Stimulated activated CD8-positive, alpha-beta memory T cell treated with anti-CD3 and anti-CD28 coated beads, Interleukin-4, amount 100 ng/mL, for 48 hours (primary cell): ENCODE data around the gene MEF2C.

Source experiments
- DNase-seq: peaks from one replicate; pipeline ENCODE4 v3.0.0-alpha.2; 2020

Gene MEF2C

GRCh38 chr5:88707216-88707965, 175.6 kb downstream of the MEF2C start:
- no peak for DNase-seq

GRCh38 chr5:88702332-88702731, 180.7 kb downstream of the MEF2C start:
- DNase-seq, result no peak

GRCh38 chr5:88700121-88700520, 182.9 kb downstream of the MEF2C start:
- no peak for DNase-seq

GRCh38 chr5:88698290-88698689, 184.7 kb downstream of the MEF2C start:
- no peak for DNase-seq

GRCh38 chr5:88696466-88696865, 186.5 kb downstream of the MEF2C start:
- DNase-seq, result no peak

GRCh38 chr5:88695931-88696330, 187.1 kb downstream of the MEF2C start:
- DNase-seq, result no peak

GRCh38 chr5:88695232-88695631, 187.8 kb downstream of the MEF2C start:
- no peak for DNase-seq

GRCh38 chr5:88694023-88694679, 188.8 kb downstream of the MEF2C start:
- DNase-seq, result no peak

- no peak for DNase-seq
Measured at GRCh38 chr5:88693071-88693932, 189.7 kb downstream of the MEF2C start.

- no peak for DNase-seq
Measured at GRCh38 chr5:88691945-88692868, 190.8 kb downstream of the MEF2C start.

- DNase-seq, result no peak
Measured at GRCh38 chr5:88691230-88691582, 191.8 kb downstream of the MEF2C start.

- DNase-seq, result peak; percentile 78
Measured at GRCh38 chr5:88690409-88691229, 192.4 kb downstream of the MEF2C start.

GRCh38 chr5:88689668-88690408, 193.1 kb downstream of the MEF2C start:
- DNase-seq, result no peak

GRCh38 chr5:88688984-88689667, 193.9 kb downstream of the MEF2C start:
- DNase-seq, result no peak

GRCh38 chr5:88688156-88688983, 194.6 kb downstream of the MEF2C start:
- no peak for DNase-seq

- no peak for DNase-seq
Measured at GRCh38 chr5:88687373-88687911, 195.5 kb downstream of the MEF2C start.

- DNase-seq, result no peak
Measured at GRCh38 chr5:88686726-88687125, 196.3 kb downstream of the MEF2C start.

- no peak for DNase-seq
Measured at GRCh38 chr5:88685591-88686541, 197.1 kb downstream of the MEF2C start.
